ENCODE measurements around the gene APOLD1. TPM values are rescaled to one million over a fixed set of nuclear protein-coding genes. Genes with fewer than 3 reads are reported as not detected.
"Not testable (repeated sequence)": the region's sequence is repeated elsewhere in the genome, so short reads cannot be mapped to it uniquely, and the experiment has no call there.

Gene APOLD1, protein sequence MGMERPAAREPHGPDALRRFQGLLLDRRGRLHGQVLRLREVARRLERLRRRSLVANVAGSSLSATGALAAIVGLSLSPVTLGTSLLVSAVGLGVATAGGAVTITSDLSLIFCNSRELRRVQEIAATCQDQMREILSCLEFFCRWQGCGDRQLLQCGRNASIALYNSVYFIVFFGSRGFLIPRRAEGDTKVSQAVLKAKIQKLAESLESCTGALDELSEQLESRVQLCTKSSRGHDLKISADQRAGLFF
- total RNA-seq = 10 to 100 TPM; 36.0 to 56.7 TPM
- long read RNA-seq, full-length matches to known transcripts = 11 of 33 reads
- long read RNA-seq, partial matches to known transcripts = 19 of 33 reads
- long read RNA-seq, other reads (novel, unspliced or antisense) = 3 of 33 reads

DNA sequence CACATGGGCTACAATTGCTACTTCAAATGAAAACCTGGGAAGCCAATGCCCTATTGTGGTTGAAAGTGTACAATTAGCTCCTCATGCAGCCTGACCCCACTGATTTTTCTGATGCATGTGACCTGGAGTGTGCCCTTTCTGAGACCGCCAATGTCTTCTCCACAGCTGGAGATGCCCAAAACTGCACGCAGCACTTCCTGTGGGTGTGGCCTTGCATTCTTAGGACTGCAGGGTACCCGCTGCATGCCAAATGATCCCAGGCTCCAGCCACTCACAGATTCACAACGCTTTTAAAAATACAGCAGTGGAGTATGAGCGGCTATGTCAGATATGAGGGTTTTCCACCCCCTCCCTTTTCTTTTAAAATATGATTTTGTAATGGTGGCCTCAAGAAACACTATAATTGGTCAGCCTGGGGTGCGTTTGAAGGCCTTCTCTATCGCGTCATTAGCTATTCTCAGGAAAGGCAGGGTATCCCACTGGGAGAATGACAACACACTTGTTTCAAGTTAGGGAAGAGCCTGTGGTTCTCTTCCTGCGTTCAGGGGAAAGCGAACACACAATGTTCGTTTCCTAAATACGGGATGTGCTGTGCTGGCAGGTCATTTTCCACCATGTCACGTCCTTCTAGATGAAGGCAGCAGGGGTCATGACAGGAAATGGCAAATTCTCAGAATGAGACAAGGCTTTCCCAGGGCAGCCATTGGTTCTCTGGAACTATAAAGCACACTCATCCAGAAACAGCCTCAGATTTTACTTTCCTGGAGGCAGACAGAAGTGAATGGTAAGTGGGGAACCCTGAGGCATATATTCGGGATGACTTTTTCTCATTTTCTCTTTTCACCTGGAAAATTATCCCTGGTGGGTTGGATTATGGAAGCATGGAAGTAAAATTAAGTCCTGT is at the start of gene APOLD1:
APOLD1 (plus strand) TSS at position 749 of the 904 bp plus-strand sequence; CDS start at position 782, 33 bp downstream.
- ATAC-seq (peak; percentile 6 to 14), DNase-seq (peak; percentile 61)
- intact Hi-C loops (cut with DNase I) = loop anchor here (5.0 to 10.0 kb wide), 2 partner anchors 60 to 68 kb away; partner anchors contain the start of gene CDKN1B (in 1 of the 2)

DNA sequence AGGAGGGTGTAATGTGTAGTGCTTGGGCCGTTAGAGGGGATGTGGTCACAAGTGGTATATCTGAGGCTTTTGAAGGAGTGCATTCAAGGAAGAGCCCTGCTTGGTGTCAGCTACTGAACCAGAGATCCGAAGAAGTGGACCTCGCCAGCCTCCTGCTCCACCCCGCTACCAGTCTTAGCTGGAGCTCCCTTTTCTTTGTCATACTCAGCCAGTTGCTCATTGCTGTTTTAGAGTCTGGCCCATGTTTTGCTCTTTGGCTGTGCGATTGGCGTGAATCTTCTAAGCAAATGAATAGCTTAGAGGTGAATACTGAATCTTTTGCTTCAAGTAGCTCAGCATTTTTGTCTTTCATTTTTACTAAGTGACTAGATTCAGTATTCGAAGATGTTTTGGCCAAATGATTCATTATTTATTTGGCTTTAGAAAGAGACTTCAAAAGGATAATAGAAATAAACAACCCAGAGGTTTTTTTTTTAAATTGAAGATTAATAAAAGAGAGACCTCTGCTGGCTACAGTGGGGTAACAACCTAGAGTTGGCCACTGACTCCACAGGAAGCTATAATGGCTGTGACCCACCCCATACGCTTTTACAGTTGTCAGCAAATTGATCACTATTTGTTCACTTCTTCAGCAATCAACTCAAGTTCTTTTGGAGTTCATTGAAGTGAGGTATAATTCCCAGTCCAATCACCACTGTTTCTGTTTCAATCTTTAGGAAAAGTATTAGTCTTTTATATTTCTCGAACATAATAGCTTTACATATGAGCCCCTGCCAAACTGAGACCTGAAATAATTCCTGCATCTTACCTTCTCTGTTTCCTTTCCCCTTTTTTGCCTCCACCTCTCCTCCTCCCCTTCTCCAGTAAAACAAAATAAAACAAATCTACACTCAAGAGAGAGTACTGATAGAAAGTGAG is 48.4 kb upstream of the APOLD1 start:
- ATAC-seq (peak; percentile 71 to 85), DNase-seq (no peak)
- intact Hi-C loops (cut with DNase I) = no loop called here

DNA sequence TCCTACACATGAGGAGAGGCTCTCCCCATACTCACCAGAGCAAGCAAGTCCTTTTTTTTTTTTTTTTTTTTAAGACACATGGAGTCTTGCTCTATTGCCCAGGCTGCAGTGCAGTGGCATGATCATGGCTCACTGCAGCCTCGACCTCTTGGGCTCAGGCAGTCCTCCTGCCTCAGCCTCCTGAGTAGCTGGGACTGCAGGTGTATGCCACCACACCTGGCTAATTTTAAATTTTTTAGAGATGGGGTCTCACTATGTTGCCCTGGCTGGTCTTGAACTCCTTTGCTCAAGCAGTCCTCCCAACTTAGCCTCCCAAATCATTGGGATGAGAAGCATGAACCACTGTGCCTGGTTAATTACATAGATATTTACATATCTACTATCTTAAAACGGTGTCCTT is 47.3 kb upstream of the APOLD1 start:
- ATAC-seq; intact Hi-C loops (cut with DNase I): not testable (repeated sequence)

DNA sequence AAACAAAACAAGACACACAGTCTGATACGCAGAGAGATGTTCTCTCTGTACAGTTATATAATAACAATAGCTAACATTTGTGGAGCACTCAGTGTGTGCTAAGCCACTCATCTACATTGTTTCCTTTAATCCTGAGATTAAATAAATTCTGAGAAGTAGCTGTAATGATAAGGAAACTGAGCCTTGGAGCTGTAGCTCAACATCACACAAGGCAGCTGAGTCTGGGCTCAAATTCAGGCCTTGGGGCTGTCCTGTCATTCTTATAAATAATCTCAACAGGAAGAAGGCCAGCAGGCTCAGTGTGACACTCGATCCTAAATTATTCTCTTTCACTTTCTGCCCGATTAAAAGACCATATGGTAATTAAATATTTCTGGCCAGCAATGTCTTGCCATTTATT is 43.8 kb upstream of the APOLD1 start:
- intact Hi-C loops (cut with DNase I) = no loop called here
- DNase-seq = no peak
- ATAC-seq = peak in 1 of 2 donors; percentile 62

More for the DNA sequence above, 47.3 kb upstream of the APOLD1 start:
- not testable (repeated sequence) for DNase-seq

DNA sequence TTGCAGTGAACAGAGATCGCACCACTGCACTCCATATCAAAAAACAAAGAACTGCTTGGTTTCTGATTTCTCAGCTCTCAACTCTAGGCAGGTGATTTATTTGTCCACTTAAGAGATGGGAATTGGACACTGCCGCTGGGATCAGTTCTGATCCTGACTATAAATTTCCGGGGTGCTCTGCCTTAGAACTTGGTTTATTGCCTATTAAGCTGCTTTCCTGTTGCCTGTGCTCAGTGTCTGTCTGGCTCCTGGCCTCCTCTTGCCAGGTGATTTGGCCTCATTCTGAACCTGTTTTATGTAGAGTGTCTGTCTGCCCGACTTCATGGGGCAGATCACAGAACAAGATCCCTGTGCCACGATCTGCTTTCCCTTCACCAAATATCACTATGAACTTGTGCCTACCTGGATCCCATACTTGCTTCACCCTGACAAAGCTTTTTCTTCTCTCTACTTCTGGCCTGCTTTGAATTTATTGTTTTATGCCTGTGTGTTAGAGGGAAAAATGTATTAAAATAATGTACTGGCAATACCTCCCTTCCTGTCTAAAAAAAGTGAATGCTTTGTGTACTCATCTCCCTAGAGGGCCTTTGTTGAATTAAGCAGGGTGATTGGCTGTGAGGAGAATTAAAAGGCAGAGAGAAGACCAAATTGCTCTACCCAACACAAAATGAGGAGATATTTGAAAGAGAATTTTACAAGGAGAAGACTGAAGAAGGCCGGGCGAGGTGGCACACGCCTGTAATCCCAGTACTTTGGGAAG is 40.7 kb upstream of the APOLD1 start:
- no peak for ATAC-seq
- intact Hi-C loops (cut with DNase I) = no loop called here
- no peak for DNase-seq

DNA sequence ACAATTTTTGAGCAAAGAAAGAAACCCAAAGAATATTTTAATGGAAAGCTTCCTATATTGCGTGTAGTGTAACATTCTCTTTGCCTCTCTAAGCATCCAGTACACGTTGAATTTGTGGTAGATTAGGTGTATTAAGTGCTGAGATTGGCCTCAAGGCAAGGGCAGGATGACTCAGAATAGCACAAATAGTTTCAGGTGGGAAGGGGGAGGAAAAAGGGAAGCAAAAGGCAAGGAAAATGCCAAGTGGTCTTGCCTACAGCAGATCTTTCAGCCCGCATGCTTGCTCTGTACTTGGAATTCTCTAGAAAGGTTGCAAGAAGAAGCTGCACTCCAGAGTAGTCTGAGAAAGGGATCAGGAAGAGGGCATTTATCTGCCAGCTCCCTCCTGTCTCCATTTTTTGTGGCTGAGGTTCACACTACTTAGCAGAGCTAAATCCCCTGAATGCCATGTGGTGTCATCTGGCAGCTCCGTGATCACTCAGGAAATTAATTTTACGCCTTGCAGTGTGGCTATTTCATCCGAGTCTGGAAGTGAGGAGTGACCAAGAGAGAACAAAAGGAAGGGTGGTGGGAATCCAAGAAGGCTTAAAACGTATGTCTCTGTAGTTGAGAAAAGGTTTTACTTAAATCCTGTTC is 39.8 kb upstream of the APOLD1 start:
- ATAC-seq (peak in 1 of 2 donors; percentile 22), DNase-seq (no peak)
- intact Hi-C loops (cut with DNase I) = no loop called here

DNA sequence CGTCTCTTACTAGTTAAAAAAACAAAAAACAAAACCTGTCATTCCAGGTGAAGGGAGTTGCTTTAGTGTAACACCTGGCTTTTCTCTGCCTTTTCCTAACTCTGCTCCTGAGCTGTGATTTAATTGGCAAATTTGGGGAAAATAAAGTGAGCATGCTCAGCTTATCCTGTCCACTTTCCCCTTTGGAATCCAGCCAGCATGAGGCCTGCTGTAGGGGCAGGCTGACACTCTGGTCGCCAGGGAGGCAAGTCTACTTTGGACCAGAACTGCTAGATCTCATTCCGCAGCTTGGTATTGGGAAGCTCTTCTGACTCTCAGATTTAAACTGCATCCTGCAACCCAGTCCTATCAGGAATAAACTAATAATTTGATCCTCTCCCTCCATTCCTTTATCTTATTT is 38.2 kb upstream of the APOLD1 start:
- ATAC-seq (no peak), DNase-seq (no peak)
- intact Hi-C loops (cut with DNase I) = no loop called here

DNA sequence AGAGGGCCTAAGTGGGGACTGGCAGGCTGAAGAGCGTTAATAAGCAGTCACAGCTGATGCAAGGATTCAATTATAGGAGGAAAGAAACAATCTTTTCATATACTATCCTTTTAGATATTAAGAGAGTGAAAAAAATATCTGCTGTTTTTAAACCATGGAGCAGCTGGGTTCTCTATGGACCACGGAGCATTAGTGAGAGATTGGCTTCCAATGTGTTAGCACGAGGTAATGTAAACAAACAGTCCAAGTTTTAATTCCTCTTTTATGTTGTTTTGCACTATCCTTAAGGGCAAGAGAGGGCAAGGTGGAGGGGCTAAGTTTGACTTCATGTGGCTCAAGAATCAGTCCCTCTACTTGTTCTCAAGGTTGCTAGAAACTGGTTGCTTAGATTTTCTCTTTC is 37.4 kb upstream of the APOLD1 start:
- no peak for ATAC-seq
- intact Hi-C loops (cut with DNase I) = no loop called here
- DNase-seq = no peak

DNA sequence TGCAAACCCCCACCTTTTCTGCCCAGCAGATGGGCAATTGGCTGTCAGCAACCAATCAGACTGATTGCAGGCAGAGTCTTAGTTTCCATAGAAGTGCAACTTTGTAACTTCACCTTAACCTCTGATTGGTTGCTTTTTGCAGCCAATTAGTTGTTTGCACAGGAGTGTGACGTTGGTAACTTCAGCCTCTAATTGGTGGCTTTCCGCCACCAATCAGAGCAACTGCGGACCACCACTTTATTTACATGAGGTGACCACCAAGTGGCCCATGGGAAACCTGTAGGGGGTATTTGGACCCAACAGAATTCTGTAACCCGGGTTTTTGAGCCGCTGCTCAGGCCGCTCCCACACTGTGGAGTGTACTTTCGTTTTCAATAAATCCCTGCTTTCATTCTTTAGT is 36.0 kb upstream of the APOLD1 start:
- intact Hi-C loops (cut with DNase I) = no loop called here
- ATAC-seq (peak in 1 of 2 donors; percentile 71), DNase-seq (no peak)

DNA sequence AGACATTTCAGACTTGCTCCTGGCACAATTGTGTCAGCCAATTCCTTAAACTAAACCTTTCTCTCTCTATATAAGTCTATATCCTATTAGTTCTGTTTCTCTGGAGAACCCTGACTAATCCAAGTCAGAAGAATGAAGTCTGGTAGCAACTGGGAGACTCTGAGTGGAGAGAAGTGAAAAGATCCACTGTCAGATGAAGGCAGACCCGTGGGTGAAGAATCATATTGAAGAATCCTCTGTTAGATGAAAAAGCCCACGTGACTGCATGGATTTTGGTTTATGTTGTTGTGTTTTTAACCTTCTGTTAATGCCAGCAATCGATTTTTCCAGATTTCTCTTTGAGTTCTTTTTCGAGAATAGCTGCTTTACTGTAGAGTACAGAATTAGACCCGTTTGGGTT is 29.5 kb upstream of the APOLD1 start:
- intact Hi-C loops (cut with DNase I) = no loop called here
- DNase-seq = no peak
- ATAC-seq = no peak

DNA sequence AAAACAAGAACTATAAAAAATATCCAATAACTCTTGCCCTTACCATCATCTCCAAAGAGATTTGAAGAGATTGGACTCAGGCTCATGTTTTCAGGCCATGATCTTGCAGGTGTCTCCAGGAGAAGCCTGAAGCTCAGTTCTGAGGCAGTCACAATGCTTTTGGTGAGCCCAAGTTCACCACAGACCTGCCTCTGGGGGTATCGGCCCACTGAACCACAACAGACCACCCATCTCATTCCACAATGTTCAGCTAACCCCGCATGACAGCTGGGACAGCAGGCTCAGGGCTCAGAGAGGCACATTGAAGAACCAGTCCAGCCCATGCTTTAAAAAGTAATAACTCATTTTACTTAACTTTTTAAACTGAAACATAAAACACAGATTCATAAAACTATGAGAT is 28.3 kb upstream of the APOLD1 start:
- ATAC-seq = no peak
- no peak for DNase-seq
- intact Hi-C loops (cut with DNase I) = no loop called here

DNA sequence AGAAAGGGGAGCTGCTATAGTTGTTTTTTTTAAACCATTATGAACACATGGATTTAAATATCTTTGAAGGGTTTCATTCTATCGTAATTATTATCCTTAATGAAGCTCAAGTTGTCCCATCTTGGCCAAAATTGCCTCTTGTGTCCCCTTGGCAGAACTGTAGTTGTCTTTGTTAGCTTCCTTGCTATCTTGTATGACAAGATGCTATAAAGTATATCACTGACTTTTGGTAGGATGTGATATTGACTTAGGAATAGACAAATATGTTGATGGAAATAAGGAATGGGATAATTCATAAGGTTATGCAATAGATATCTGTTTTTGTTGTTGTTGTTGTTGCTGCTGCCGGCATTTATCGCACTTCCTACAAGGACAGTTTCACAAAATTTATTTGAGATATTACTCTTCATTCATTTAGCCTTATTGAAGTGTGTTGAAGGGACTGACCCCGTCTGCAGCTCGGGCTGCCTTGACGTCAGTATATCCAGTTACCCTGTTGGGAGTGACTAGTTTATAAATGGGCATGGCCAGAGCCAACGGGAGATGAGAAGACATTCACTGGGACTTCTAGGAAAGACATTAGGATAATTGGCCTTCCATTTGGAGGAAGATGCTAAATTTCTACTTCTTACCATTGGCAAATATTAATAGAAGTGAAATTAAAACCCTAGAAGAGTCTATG is 26.1 kb upstream of the APOLD1 start:
- ATAC-seq = no peak

DNA sequence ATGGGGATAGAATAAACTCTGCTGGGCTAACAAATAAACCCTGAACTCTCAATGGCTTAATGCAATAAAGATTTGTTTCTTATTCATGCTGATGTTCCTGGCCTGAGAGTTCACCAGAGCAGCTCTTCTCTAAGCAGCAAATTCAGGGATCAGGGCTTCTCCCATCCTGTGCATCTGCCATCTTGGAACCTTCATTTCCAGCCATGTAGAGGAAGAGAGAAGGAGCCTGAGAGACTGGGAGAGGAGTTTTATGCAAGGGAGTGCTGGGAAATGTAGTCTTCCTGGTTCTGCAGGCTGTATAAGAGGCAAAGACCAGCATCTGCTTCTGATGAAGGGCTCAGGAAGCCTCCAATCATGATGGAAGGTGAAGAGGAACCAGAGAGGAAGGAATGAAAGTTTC is 20.6 kb upstream of the APOLD1 start:
- no peak for DNase-seq
- intact Hi-C loops (cut with DNase I) = no loop called here
- no peak for ATAC-seq

More for the DNA sequence above, 26.1 kb upstream of the APOLD1 start:
- intact Hi-C loops (cut with DNase I) = no loop called here
- no peak for DNase-seq

DNA sequence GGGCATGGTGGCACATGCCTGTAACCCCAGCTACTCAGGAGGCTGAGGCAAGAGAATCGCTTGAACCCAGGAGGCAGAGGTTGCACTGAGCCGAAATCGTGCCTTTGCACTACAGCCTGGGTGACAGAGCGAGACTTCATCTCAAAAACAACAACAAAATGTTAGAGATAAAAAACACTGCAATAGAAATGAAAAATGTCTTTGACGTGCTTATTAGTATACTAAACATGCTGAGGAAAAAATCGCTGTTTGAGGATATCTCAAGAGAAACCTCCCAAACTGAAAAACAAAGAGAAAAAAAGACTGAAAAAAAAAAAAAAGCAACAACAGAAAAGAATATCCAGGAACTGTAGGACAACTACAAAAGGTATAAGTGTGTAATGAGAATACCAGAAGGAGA is 15.2 kb upstream of the APOLD1 start:
- intact Hi-C loops (cut with DNase I) = no loop called here
- ATAC-seq = no peak

DNA sequence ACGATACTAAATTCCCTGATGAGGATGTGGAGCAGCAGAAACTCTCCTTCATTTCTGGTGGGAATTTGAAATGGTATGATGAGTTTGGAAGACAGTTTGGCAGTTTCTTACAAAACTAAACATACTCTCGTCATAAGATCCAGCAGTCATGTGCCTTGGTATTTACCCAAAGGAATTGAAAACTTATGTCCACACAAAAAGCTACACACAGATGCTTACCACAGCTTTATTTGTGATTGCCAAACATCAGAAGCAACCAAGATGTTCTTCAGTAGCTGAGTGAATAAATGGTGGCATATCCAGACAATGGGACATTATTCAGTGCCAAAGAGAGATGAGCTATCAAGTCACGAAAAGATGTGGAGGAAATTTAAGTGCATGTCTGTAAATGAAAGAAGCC is 10.7 kb upstream of the APOLD1 start:
- no peak for DNase-seq
- intact Hi-C loops (cut with DNase I) = no loop called here
- no peak for ATAC-seq

More for the DNA sequence above, 15.2 kb upstream of the APOLD1 start:
- no peak for DNase-seq

DNA sequence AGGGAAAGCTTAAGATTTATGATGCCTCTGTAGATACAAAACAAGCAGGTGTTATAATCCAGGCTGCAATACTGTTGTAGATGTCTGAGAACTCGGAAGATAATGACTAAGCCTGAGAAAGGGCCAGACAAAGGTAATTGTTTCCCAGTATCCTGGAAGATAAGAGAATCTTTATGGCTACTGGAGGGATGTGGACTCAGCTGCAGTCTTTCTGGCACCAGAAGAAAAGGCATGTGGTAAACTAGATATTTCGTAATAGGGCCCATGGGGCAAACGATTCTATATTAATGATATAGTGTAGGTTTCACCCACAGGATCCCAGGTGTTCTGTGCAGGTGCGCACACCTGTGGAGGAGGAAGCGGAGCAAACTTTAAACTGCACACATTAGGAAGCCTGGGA is 9.2 kb upstream of the APOLD1 start:
- no peak for ATAC-seq
- DNase-seq = no peak
- intact Hi-C loops (cut with DNase I) = no loop called here

DNA sequence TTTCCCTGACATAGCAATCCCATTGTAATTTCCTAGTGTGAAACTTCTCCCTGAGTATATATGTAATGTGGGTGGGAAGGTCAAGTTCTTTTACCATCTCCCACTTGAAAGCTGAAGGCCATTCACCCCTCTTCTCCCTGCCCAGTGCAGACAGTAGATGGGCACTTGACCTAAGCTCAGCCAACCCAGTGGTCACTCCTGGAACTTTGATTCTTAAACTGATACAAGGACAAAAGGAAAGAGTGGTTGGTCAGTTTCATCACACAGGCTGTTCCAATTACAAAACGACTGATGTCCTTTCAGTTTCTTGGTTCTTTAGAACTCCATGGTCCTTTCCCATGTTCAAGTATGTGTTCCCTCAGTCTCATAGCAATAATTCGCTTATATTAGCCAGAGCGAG is 8.4 kb upstream of the APOLD1 start:
- ATAC-seq (no peak), DNase-seq (no peak)
- intact Hi-C loops (cut with DNase I) = no loop called here

All from left cardiac atrium (tissue), 4 donors.